NCI-H1417 treated with DMSO at 0.1 percent for 48 hours (cell line): Measurements from ENCODE around the gene ABLIM3.

Source experiments
- DNase-seq: peaks from one replicate; lab custom pipeline; 2025; lab: John Stamatoyannopoulos, UW

Gene ABLIM3

GRCh38 chr5:149309354-149309753 lies 168.1 kb downstream of the ABLIM3 start:
- DNase-seq = no peak
